ENCODE results near the gene TMC6.

The TMC6 gene

DNA sequence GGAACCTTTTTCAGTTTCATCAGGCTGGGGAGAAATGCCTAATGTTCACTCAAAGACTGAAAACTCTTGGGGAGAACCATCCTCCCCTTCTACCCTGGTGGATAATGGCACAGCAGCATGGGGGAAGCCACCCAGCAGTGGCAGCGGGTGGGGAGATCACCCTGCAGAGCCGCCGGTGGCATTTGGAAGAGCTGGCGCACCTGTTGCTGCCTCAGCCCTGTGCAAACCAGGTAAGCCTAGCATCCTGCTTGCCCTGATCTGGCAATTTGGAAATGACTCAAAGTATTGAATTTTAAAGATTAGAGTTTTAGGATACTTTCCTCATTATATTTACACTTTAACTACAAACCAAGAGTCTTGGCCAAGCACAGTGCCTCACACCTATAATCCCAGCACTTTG, 63.8 kb downstream of the TMC6 start:
- no peak for DNase-seq

DNA sequence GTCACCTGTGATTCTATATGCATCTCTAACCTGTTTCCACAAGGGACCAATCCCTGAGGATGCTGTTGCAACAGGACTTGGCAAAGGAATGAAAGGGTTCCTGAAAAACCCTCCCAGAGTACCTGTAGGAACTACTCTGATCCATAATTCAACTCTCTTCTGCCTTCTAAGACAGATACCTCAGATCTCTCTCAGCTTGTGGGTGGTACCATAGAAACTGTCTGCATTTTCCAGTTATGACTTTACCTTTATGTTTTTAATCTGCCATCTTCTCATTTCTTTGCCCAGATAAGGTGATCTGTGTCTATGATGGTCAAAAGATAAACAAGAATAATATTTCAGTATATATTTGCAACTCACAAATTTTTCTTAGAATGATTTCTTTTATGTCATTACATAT, 65.1 kb downstream of the TMC6 start:
- no peak for DNase-seq

- no peak for DNase-seq
These were observed 66.0 kb downstream of the TMC6 start for GRCh38 chr17:78062596-78062995.

Measured in 8988T (cell line).